T-helper 2 cell treated with Interferon-gamma antibody and Interleukin-4, amounts not matched to agents 5 μg/mL and 100 μg/mL, for 36 hours (primary cell): Measurements from ENCODE around the gene NFIX.
"Not testable (repeated sequence)": the region's sequence is repeated elsewhere in the genome, so short reads cannot be mapped to it uniquely, and the experiment has no call there.

ENCODE experiments used
- DNase-seq: peaks from one replicate; pipeline ENCODE4 v3.0.0; 2021; ENCODE audit warnings: low spot score
- H3K27ac Mint-ChIP-seq: one replicate; pipeline ENCODE4 v1.8.0; 2021; ENCODE audit warnings: mild to moderate bottlenecking, mixed read lengths
- H3K27me3 Mint-ChIP-seq: one replicate; pipeline ENCODE4 v1.8.0; 2021; ENCODE audit warnings: low read depth, mixed read lengths
- H3K36me3 Mint-ChIP-seq: one replicate; pipeline ENCODE4 v1.8.0; 2021; ENCODE audit warnings: low read depth, mixed read lengths
- H3K4me1 Mint-ChIP-seq: one replicate; pipeline ENCODE4 v1.8.0; 2021; ENCODE audit warnings: low read depth, mixed read lengths
- H3K4me3 Mint-ChIP-seq: one replicate; pipeline ENCODE4 v1.8.0; 2022; ENCODE audit warnings: mild to moderate bottlenecking, moderate library complexity, mixed read lengths
- H3K9me3 Mint-ChIP-seq: one replicate; pipeline ENCODE4 v1.8.0; 2021; ENCODE audit warnings: mixed read lengths

Gene NFIX

DNA sequence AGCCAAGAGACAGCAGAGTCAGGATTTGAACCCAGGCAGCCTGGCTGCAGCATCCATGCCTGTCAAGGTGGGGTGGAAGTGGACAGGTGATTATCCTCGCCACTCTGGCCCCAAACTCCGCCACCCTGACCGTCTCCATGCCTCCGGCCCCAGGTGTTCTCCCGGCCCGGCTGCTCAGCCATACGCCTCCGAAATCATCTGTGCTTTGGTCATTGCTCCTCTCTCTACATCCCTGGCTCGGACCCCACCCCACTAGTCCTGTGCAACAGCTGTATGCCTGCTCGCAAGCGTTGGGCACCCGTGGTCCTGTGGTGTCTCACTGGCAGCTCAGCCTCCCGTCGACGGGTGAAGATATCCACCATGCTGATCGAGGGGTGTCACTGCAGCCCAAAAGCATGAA lies 22.0 kb upstream of the NFIX start:
- H3K9me3 Mint-ChIP-seq = no peaks in the 10 kb centered on the region
- H3K4me3 Mint-ChIP-seq = no peak overlapping the region
- DNase-seq = no peak
- no peaks in the 10 kb centered on the region for H3K4me1 Mint-ChIP-seq
- no peak overlapping the region for H3K27ac Mint-ChIP-seq
- H3K36me3 Mint-ChIP-seq = no peaks in the 10 kb centered on the region
- H3K27me3 Mint-ChIP-seq = peaks cover 10% of the 10 kb centered on the region

GRCh38 chr19:12974301-12975220 lies 20.7 kb upstream of the NFIX start:
- H3K27me3 Mint-ChIP-seq = peaks cover 10% of the 10 kb centered on the region
- H3K36me3 Mint-ChIP-seq = no peaks in the 10 kb centered on the region
- H3K27ac Mint-ChIP-seq = no peak overlapping the region
- H3K9me3 Mint-ChIP-seq = no peaks in the 10 kb centered on the region
- H3K4me3 Mint-ChIP-seq = no peak overlapping the region
- no peaks in the 10 kb centered on the region for H3K4me1 Mint-ChIP-seq
- DNase-seq = no peak

- no peak overlapping the region for H3K27ac Mint-ChIP-seq
- no peak overlapping the region for H3K4me3 Mint-ChIP-seq
- H3K36me3 Mint-ChIP-seq = no peaks in the 10 kb centered on the region
- H3K27me3 Mint-ChIP-seq = peaks cover 10% of the 10 kb centered on the region
- H3K9me3 Mint-ChIP-seq = no peaks in the 10 kb centered on the region
- H3K4me1 Mint-ChIP-seq = no peaks in the 10 kb centered on the region
- no peak for DNase-seq
Observed at GRCh38 chr19:12975221-12975741, 20.0 kb upstream of the NFIX start.

GRCh38 chr19:12976109-12976508 lies 19.2 kb upstream of the NFIX start:
- not testable (repeated sequence) for H3K27ac Mint-ChIP-seq, H3K4me1 Mint-ChIP-seq, H3K27me3 Mint-ChIP-seq, H3K4me3 Mint-ChIP-seq, H3K9me3 Mint-ChIP-seq, H3K36me3 Mint-ChIP-seq, DNase-seq

DNA sequence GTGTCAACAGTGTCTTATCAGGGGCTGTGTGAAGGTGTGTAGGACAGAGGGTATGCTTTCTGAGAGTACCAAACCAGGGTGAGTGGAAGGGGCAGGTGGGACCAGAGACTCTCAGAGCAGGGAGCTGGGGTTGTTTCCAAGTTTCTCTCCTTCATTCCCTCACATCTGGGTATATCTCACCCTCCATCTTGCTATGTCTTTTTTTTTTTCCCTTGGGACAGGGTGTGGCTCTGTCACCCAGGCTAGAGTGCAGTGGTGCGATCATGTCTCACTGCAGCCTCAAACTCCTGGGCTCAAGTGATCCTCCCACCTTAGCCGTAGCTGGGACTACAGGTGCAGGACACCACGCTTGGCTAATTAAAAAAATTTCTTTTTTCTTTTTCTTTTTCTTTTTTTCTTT lies 15.3 kb upstream of the NFIX start:
- Mint-ChIP-seq H3K4me1 (no peaks in the 10 kb centered on the region), H3K27me3 (peaks cover 9% of the 10 kb centered on the region), H3K9me3 (no peaks in the 10 kb centered on the region), H3K4me3 (no peak overlapping the region), H3K36me3 (no peaks in the 10 kb centered on the region), H3K27ac (no peak overlapping the region)
- DNase-seq = no peak

DNA sequence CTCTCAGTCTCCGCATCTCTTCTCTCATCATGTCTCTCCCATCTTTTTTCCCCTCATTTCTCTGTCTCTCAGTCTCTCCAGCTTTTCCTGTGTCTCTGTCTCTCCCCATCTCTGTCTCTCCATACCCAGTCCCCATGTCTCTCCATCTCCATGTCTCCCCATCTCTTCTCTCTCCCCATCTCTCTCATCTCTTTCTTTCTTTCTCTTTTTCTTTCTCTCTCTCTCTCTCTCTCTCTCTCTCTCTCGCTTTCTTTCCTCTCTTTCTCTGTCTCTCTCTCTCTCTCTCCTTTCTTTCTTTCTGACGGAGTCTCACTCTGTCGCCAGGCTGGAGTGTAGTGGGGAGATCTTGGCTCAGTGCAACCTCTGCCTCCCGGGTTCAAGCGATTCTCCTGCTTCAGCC lies 12.6 kb upstream of the NFIX start:
- H3K9me3 Mint-ChIP-seq = no peaks in the 10 kb centered on the region
- DNase-seq = no peak
- H3K27me3 Mint-ChIP-seq = peaks cover 11% of the 10 kb centered on the region
- H3K4me3 Mint-ChIP-seq = no peak overlapping the region
- no peaks in the 10 kb centered on the region for H3K36me3 Mint-ChIP-seq
- H3K4me1 Mint-ChIP-seq = no peaks in the 10 kb centered on the region
- H3K27ac Mint-ChIP-seq = no peak overlapping the region

DNA sequence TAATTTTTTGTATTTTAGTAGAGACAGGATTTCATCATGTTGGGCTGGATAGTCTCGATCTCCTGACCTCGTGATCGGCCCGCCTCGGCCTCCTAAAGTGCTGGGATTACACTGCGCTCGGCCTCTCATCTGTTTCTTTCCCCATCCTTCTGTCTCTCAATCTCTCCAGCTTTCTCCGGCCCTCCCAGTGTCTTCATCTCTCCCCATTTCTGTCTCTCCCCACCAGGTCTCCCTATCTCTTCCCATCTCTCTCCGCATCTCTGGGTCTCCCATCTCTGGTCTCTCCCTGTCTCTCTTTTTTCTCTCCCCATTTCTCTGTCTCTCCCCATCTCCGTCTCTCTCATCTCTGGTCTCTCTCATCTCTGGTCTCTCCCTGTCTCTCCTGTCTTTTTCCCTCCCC lies 12.2 kb upstream of the NFIX start:
- Mint-ChIP-seq H3K36me3 (no peaks in the 10 kb centered on the region), H3K9me3 (no peaks in the 10 kb centered on the region), H3K27ac (no peak overlapping the region), H3K4me1 (no peaks in the 10 kb centered on the region), H3K27me3 (peaks cover 7% of the 10 kb centered on the region), H3K4me3 (no peak overlapping the region)
- DNase-seq = no peak

- Mint-ChIP-seq H3K27me3 (peaks cover 7% of the 10 kb centered on the region), H3K4me1 (no peaks in the 10 kb centered on the region), H3K27ac (no peak overlapping the region), H3K36me3 (no peaks in the 10 kb centered on the region), H3K4me3 (no peak overlapping the region), H3K9me3 (no peaks in the 10 kb centered on the region)
- peak; percentile 83 for DNase-seq
Observed at GRCh38 chr19:12983542-12984142, 11.6 kb upstream of the NFIX start.

DNA sequence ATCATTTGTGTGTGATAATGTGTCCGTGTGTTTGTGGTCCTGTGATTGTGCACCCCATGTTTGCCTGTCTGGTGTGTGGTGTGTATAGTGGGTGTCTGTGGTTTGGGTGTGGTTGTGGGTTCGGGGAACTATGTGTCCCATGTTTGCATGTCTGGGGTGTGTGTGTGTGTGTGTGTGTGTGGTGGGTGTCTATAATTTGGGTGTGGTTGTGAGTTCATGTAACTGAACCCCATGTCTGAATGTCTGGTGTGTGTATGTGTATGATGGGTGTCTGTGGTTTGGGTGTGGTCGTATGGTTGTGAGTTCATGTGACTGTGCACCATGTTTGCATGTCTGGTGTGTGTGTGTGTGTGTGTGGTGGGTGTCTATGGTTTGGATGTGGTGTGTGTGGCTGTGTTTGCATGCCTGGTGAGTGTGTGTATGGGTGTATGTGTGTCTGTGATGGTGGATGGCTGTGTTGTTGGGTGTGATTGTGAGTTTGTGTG lies 11.1 kb upstream of the NFIX start:
- no peak for DNase-seq
- Mint-ChIP-seq H3K9me3 (no peaks in the 10 kb centered on the region), H3K36me3 (no peaks in the 10 kb centered on the region), H3K4me1 (no peaks in the 10 kb centered on the region), H3K27ac (no peak overlapping the region), H3K27me3 (peaks cover 7% of the 10 kb centered on the region), H3K4me3 (no peak overlapping the region)

GRCh38 chr19:12984683-12985048 lies 10.6 kb upstream of the NFIX start:
- no peaks in the 10 kb centered on the region for H3K36me3 Mint-ChIP-seq
- no peaks in the 10 kb centered on the region for H3K9me3 Mint-ChIP-seq
- H3K4me1 Mint-ChIP-seq = no peaks in the 10 kb centered on the region
- H3K27ac Mint-ChIP-seq = no peak overlapping the region
- no peak overlapping the region for H3K4me3 Mint-ChIP-seq
- DNase-seq = no peak
- peaks cover 7% of the 10 kb centered on the region for H3K27me3 Mint-ChIP-seq

DNA sequence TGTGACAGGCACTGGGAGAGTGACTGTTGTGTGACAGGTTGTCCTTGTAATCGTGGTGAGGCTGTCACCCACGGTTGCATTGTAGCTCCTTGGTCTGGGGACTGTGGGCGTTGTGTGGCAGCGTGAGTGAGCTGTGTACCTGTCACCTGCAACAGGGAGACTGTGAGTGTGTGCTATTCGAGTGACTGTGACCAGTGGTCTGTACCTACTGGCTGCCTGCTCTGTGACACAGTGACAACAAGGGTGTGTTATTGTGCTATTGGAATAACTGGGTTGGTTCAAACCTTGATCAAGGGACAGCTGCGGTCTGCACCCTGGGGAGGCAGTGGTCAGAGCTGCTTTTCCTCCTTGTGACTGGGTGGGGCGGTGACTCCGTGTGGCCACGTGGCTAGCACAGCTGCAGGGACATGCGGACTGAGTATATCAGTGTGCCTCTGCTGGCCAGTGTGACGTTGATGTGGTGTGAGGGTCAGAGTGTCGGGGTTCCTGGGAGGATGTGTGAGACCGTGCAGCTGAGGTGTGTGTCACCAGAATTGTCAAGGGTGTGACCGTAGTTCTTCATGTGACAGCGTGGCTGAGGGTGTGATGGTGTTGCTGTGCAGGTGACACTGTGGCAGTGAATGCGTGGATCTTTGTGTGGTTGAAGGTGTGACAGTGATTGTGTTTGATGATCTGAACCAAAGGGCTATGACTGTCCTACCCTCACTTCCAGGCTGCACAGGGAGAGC lies 10.1 kb upstream of the NFIX start:
- H3K27ac Mint-ChIP-seq = no peak overlapping the region
- H3K4me3 Mint-ChIP-seq = no peak overlapping the region
- H3K9me3 Mint-ChIP-seq = no peaks in the 10 kb centered on the region
- H3K36me3 Mint-ChIP-seq = no peaks in the 10 kb centered on the region
- H3K27me3 Mint-ChIP-seq = peaks cover 7% of the 10 kb centered on the region
- DNase-seq = no peak
- H3K4me1 Mint-ChIP-seq = no peaks in the 10 kb centered on the region

- Mint-ChIP-seq H3K9me3 (no peaks in the 10 kb centered on the region), H3K4me1 (no peaks in the 10 kb centered on the region), H3K4me3 (no peak overlapping the region), H3K27me3 (peaks cover 11% of the 10 kb centered on the region), H3K36me3 (no peaks in the 10 kb centered on the region), H3K27ac (no peak overlapping the region)
- DNase-seq = no peak
Observed at GRCh38 chr19:12986726-12987125, 8.5 kb upstream of the NFIX start.

DNA sequence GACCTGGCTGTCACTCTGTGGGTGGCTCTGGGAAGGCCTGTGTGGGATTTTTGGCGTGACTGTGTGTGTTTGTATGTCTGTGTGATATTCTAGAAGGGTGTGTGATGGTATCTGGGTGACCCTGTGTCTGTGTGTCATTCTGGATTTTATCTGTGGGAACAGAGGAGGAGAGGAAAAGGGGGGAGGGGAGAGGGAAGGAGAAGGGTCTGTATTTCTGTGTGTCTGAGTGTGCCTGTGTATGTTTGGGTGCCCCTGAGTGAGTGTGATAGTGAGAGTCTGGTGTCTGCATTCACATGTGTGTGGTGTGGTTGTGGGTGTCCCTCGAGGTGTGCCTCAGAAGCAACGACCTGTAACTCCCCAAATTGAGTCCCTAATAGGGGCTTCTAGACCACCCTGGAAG lies 8.1 kb upstream of the NFIX start:
- Mint-ChIP-seq H3K27me3 (peaks cover 12% of the 10 kb centered on the region), H3K36me3 (no peaks in the 10 kb centered on the region), H3K27ac (no peak overlapping the region), H3K9me3 (no peaks in the 10 kb centered on the region), H3K4me3 (no peak overlapping the region), H3K4me1 (no peaks in the 10 kb centered on the region)
- no peak for DNase-seq

DNA sequence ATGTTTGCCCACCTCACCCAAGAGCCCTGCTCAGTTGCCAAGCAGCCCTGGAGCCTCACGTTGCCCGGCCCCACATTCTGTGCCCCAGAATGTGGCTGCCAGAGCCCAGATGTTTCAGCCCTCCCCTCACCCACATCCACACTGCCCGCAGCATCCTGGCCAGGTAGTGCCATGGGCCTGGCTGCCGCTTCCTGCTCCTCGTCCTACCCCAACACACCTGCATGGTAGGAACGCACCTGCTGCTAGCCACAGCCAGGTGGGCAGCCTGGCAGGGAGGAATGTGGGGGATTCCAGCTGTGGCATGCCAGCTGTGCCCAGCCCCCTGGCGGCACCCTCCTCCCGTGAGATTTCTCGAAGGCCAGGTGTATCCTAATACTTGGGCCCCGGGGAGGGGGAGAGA lies 7.5 kb upstream of the NFIX start:
- Mint-ChIP-seq H3K27me3 (peaks cover 13% of the 10 kb centered on the region), H3K9me3 (no peaks in the 10 kb centered on the region), H3K4me3 (no peak overlapping the region), H3K27ac (no peak overlapping the region), H3K4me1 (no peaks in the 10 kb centered on the region), H3K36me3 (no peaks in the 10 kb centered on the region)
- DNase-seq = no peak
